A549 (cell line): Measurements from ENCODE around the gene MLPH. TPM values are rescaled to one million over a fixed set of nuclear protein-coding genes. Genes with fewer than 3 reads are reported as not detected.
A peak's percentile ranks its signal among the peaks of the same experiment; 100 is the strongest.

Experiments used
- ATAC-seq, 2 experiments: fragments of 200-7000 bp in 1 of 2; fragments of >200 bp in 1 of 2; cut with Nextera tagmentation in 1 of 2; cut with Tn5 transposase in 1 of 2; 3 replicates each; pipeline versions ENCODE4 v1.8.0 to v1.9.1; 2018 to 2020; ENCODE audit warnings: mild to moderate bottlenecking in 1 of 2, moderate library complexity in 1 of 2
- CTCF ChIA-PET: fragments of 300-600 bp; sonication (Branson Sonifier 250); formaldehyde crosslinking; extraction: SDS; loops from one replicate; lab custom pipeline; 2021; ENCODE audit warnings: antibody characterized with exemption, inconsistent platforms; lab: Yijun Ruan, JAX
- POLR2A ChIA-PET: fragments of 350-600 bp; formaldehyde crosslinking; extraction: SDS; loops from one replicate; lab custom pipeline; 2021; ENCODE audit warnings: antibody characterized with exemption, inconsistent platforms; lab: Yijun Ruan, JAX
- DNase-seq, 2 experiments: peaks; one replicate each; pipeline versions ENCODE4 v3.0.0 to v3.0.0-alpha.2; 2011 to 2016; ENCODE audit warnings: low read depth in 1 of 2, low spot score in 1 of 2
- FAIRE-seq: peaks from 2 replicates; lab custom pipeline; 2011; peaks lifted over from hg19 to GRCh38; lab: Jason Lieb, UNC
- H3K27ac ChIP-seq, 2 experiments: fragments of >200 bp; sonication (Bioruptor Twin); formaldehyde crosslinking; 3 replicates each; pipeline ENCODE4 v1.5.1; 2016 to 2017
- H3K4me1 ChIP-seq: fragments of >200 bp; sonication (Bioruptor Twin); formaldehyde crosslinking; 3 replicates; pipeline ENCODE4 v1.6.1; 2016
- H3K4me2 ChIP-seq: fragments of >200 bp; sonication (Bioruptor Twin); formaldehyde crosslinking; 3 replicates; pipeline ENCODE4 v1.6.1; 2016
- H3K4me3 ChIP-seq: fragments of >200 bp; sonication (Bioruptor Twin); formaldehyde crosslinking; 3 replicates; pipeline ENCODE4 v1.5.1; 2016
- H3K9me3 ChIP-seq: fragments of >200 bp; sonication (Bioruptor Twin); formaldehyde crosslinking; 3 replicates; pipeline ENCODE4 v1.6.1; 2016
- BCL3 ChIP-seq: fragments of >200 bp; sonication (Bioruptor Twin); formaldehyde crosslinking; IDR thresholded peaks from 3 replicates; pipeline ENCODE4 v1.6.1; 2016
- BHLHE40 ChIP-seq: IDR thresholded peaks from 2 replicates; pipeline ENCODE4 v1.6.1; 2012; ENCODE audit warnings: low read depth, low read length, inconsistent platforms
- CBX2 ChIP-seq: fragments of 200-600 bp; sonication (generic); IDR thresholded peaks from 2 replicates; pipeline ENCODE4 v1.6.1; 2016; ENCODE audit warnings: low read depth, mild to moderate bottlenecking, borderline replicate concordance
- CHD2 ChIP-seq: fragments of 150-350 bp; IDR thresholded peaks from 2 replicates; pipeline ENCODE4 v1.6.1; 2014; ENCODE audit warnings: low read length; ENCODE audit not compliant: partially characterized antibody
- CHD4 ChIP-seq: fragments of 200-600 bp; sonication (generic); IDR thresholded peaks from 2 replicates; pipeline ENCODE4 v1.6.1; 2016; ENCODE audit warnings: antibody characterized with exemption, mild to moderate bottlenecking, borderline replicate concordance
- CTCF ChIP-seq: fragments of >200 bp; sonication (Bioruptor Twin); formaldehyde crosslinking; IDR thresholded peaks from 3 replicates; pipeline ENCODE4 v1.5.1; 2016
- FOXS1 ChIP-seq: fragments of 250-450 bp; sonication (Bioruptor Pico); IDR thresholded peaks from 2 replicates; pipeline ENCODE4 v1.5.0; 2020; ENCODE audit warnings: mild to moderate bottlenecking, moderate library complexity
- HDAC2 ChIP-seq: fragments of 200-600 bp; sonication (generic); IDR thresholded peaks from 2 replicates; pipeline ENCODE4 v1.6.1; 2016
- HOXB13 ChIP-seq: fragments of 250-450 bp; sonication (Bioruptor Pico); IDR thresholded peaks from 2 replicates; pipeline ENCODE4 v1.5.0; 2020; ENCODE audit warnings: low read depth, mild to moderate bottlenecking, moderate library complexity
- KDM1A ChIP-seq: fragments of 200-600 bp; sonication (generic); IDR thresholded peaks from 2 replicates; pipeline ENCODE4 v1.6.1; 2016; ENCODE audit warnings: low read depth, mild to moderate bottlenecking
- MAX ChIP-seq: IDR thresholded peaks from 2 replicates; pipeline ENCODE4 v1.6.1; 2012
- MAZ ChIP-seq: fragments of 150-350 bp; IDR thresholded peaks from 2 replicates; pipeline ENCODE4 v1.6.1; 2014; ENCODE audit warnings: antibody characterized with exemption, low read depth, low read length, borderline replicate concordance
- NPAS2 ChIP-seq: fragments of 250-450 bp; sonication (Bioruptor Pico); IDR thresholded peaks from 2 replicates; pipeline ENCODE4 v1.8.0; 2022; ENCODE audit warnings: mild to moderate bottlenecking, moderate library complexity, borderline replicate concordance
- PBX3 ChIP-seq: IDR thresholded peaks from 2 replicates; pipeline ENCODE4 v1.6.1; 2012
- POLR2A ChIP-seq: IDR thresholded peaks from 2 replicates; pipeline ENCODE4 v1.6.1; 2012; ENCODE audit warnings: mild to moderate bottlenecking, low read length
- RAD21 ChIP-seq, 2 experiments: fragments of >200 bp in 1 of 2; sonication (Bioruptor Twin) in 1 of 2; formaldehyde crosslinking in 1 of 2; IDR thresholded peaks in 1 of 2; conservative IDR thresholded peaks in 1 of 2; 2 replicates in 1 of 2; 3 replicates in 1 of 2; pipeline ENCODE4 v1.6.1; 2012 to 2018; ENCODE audit warnings: inconsistent platforms in 1 of 2
- RARB ChIP-seq: fragments of 250-450 bp; sonication (Bioruptor Pico); IDR thresholded peaks from 2 replicates; pipeline ENCODE4 v1.8.0; 2021; ENCODE audit warnings: mild to moderate bottlenecking, moderate library complexity
- RCOR1 ChIP-seq: fragments of 150-350 bp; IDR thresholded peaks from 2 replicates; pipeline ENCODE4 v1.6.1; 2014; ENCODE audit warnings: antibody characterized with exemption, low read length, low read depth
- REST ChIP-seq: fragments of 200-600 bp; sonication (generic); IDR thresholded peaks from 2 replicates; pipeline ENCODE4 v1.6.1; 2016; ENCODE audit warnings: antibody characterized with exemption, mild to moderate bottlenecking, moderate library complexity
- ZC3H11A ChIP-seq: fragments of 450-650 bp; IDR thresholded peaks from 2 replicates; pipeline ENCODE4 v1.6.1; 2014; ENCODE audit warnings: antibody characterized with exemption, mild to moderate bottlenecking
- WGBS: methylation state at CpG from one replicate; pipeline ENCODE4 v1.1.6; 2017; ENCODE audit errors: missing lambda C conversion rate; 5-methylcytosine and 5-hydroxymethylcytosine counted together
- polyA plus RNA-seq, 4 experiments: library from polyadenylated mRNA; depleted of rRNA in 3 of 4; stranded (reverse); fragments of >200 nt; fragmentation: RNase III in 1 of 4; extraction: RNeasy Plus Mini Kit Qiagen cat#74134 plus additional on column Dnase treatment in 1 of 4; gene quantifications; 2 replicates in 3 of 4; 3 replicates in 1 of 4; pipeline ENCODE4 v1.2.3, GENCODE V29; 2011 to 2017

MLPH gene
- polyA plus RNA-seq, 2 of the 4 experiments (the other 2 are of a cell fraction), result 218 to 350 TPM

- POLR2A ChIA-PET, result interaction anchor here (1.5 to 2.4 kb wide), 2 partner anchors 11 to 13 kb away, joined by 3 to 17 read pairs; partner anchors contain the start of gene MLPH
- Histone ChIP-seq H3K4me3 (no peak overlapping the region), H3K4me1 (peaks cover 36% of the 10 kb centered on the region), H3K27ac (peak overlapping the region; percentile 95 to 100)
- no peak for TF ChIP-seq HDAC2
- no peak for TF ChIP-seq NPAS2
- TF ChIP-seq PBX3, result no peak
- TF ChIP-seq BHLHE40, result no peak
- TF ChIP-seq CBX2, result no peak
- no peak for TF ChIP-seq MAX
- TF ChIP-seq BCL3, result no peak
- TF ChIP-seq RAD21 (conservative IDR thresholded peaks at IDR 0.05 in 1 of 2, IDR thresholded peaks at IDR 0.05 in 1 of 2), result no peak
- TF ChIP-seq KDM1A, result no peak
- no peak for TF ChIP-seq HOXB13 (CRISPR knock-in tag)
- TF ChIP-seq, all 56 proteins: peak for 0
- FAIRE-seq, result no peak
- DNase-seq, result no peak
- CTCF ChIA-PET, result interaction anchor here (0.8 to 6.4 kb wide), 11 partner anchors 9 to 351 kb away, joined by 3 to 45 read pairs (median 6); no protein-coding TSS in a partner anchor
- WGBS, result 89% methylated on average over 9 of the region's 11 CpGs
- Histone ChIP-seq H3K4me2 (peak overlapping the region; percentile 97), H3K9me3 (no peaks in the 10 kb centered on the region)
- ATAC-seq, result no peak
Observed at GRCh38 chr2:237473878-237474441, 13.1 kb upstream of the MLPH start.

- Histone ChIP-seq H3K9me3 (no peaks in the 10 kb centered on the region), H3K27ac (peak overlapping the region; percentile 95 to 100), H3K4me1 (peaks cover 36% of the 10 kb centered on the region), H3K4me2 (peak overlapping the region; percentile 97), H3K4me3 (peak overlapping the region; percentile 57)
- CTCF ChIA-PET, result interaction anchor here (0.8 to 6.4 kb wide), 9 partner anchors 9 to 98 kb away, joined by 3 to 45 read pairs (median 8); no protein-coding TSS in a partner anchor
- POLR2A ChIA-PET, result interaction anchor here (1.5 to 2.4 kb wide), 3 partner anchors 11 to 38 kb away, joined by 3 to 17 read pairs (median 12); partner anchors contain the start of gene MLPH
- FAIRE-seq (no peak), DNase-seq (no peak), ATAC-seq (no peak)
- 69% methylated on average over 9 of the region's 12 CpGs for WGBS
- TF ChIP-seq POLR2A (peak; percentile 7; the same call in 1 of the 2 replicates), BHLHE40 (no peak)
Observed at GRCh38 chr2:237474442-237474911, 12.6 kb upstream of the MLPH start.

GRCh38 chr2:237474931-237475703 lies 11.9 kb upstream of the MLPH start:
- DNase-seq (peak; percentile 71 to 85), ATAC-seq (peak; percentile 80 to 89), FAIRE-seq (no peak)
- ChIA-PET POLR2A (interaction anchor here (0.8 to 2.4 kb wide), 8 partner anchors 9 to 56 kb away, joined by 3 to 17 read pairs (median 4); partner anchors contain the start of gene MLPH), CTCF (interaction anchor here (0.6 to 6.4 kb wide), 30 partner anchors 8 to 390 kb away, joined by 3 to 51 read pairs (median 4); partner anchors contain the start of genes COPS8 and MLPH)
- Histone ChIP-seq H3K4me2 (peak overlapping the region; percentile 97), H3K4me1 (peaks cover 36% of the 10 kb centered on the region), H3K9me3 (no peaks in the 10 kb centered on the region), H3K4me3 (peak overlapping the region; percentile 57), H3K27ac (peak overlapping the region; percentile 95 to 100)
- WGBS, result 7% methylated on average over 12 of the region's 79 CpGs
- TF ChIP-seq REST, result no peak
- TF ChIP-seq KDM1A, result no peak
- no peak for TF ChIP-seq FOXS1 (CRISPR knock-in tag)
- no peak for TF ChIP-seq CHD2
- no peak for TF ChIP-seq CHD4
- peak; percentile 85 for TF ChIP-seq CTCF
- TF ChIP-seq ZC3H11A, result no peak
- TF ChIP-seq RAD21 (conservative IDR thresholded peaks at IDR 0.05 in 1 of 2, IDR thresholded peaks at IDR 0.05 in 1 of 2), result peak; percentile 43 to 66
- no peak for TF ChIP-seq RARB (CRISPR knock-in tag)
- TF ChIP-seq RCOR1, result no peak
- TF ChIP-seq POLR2A, result peak; percentile 35; the same call in 1 of the 2 replicates
- no peak for TF ChIP-seq MAZ
